ENCODE data around the gene TIFAB.

DNA sequence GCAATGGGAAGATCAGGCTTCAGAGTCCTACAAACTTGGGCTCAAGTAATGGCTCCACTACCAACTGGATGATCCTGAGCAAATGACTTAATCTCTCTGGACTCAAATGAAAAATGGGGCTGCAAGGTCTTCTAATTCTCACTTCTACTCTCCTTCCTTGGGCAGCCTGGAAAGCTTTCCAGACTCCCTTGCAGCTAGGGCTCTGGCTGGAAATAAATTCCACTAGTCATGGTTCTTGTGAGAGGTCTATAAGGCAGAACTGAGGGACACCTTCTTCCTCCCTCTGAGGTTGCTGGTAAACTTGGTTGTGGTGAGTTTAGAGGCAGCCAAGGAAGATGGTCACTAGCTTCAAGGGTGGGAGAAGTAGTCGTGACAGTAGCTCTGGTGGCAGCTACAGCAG is 23.6 kb downstream of the TIFAB start:
- TF ChIP-seq, protein P1, sequence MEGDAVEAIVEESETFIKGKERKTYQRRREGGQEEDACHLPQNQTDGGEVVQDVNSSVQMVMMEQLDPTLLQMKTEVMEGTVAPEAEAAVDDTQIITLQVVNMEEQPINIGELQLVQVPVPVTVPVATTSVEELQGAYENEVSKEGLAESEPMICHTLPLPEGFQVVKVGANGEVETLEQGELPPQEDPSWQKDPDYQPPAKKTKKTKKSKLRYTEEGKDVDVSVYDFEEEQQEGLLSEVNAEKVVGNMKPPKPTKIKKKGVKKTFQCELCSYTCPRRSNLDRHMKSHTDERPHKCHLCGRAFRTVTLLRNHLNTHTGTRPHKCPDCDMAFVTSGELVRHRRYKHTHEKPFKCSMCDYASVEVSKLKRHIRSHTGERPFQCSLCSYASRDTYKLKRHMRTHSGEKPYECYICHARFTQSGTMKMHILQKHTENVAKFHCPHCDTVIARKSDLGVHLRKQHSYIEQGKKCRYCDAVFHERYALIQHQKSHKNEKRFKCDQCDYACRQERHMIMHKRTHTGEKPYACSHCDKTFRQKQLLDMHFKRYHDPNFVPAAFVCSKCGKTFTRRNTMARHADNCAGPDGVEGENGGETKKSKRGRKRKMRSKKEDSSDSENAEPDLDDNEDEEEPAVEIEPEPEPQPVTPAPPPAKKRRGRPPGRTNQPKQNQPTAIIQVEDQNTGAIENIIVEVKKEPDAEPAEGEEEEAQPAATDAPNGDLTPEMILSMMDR (IDR thresholded peaks at IDR 0.05) = no peak
- TF ChIP-seq POLR2AphosphoS5 (IDR thresholded peaks at IDR 0.05) = no peak
- TF ChIP-seq EP300 (IDR thresholded peaks at IDR 0.05) = no peak
- TF ChIP-seq POLR2A (IDR thresholded peaks at IDR 0.05) = no peak

Measured in stomach (tissue), 4 donors.